CD4-positive, alpha-beta T cell treated with Interleukin-6 for 4 hours (primary cell): ENCODE measurements around the gene MFAP5.
A peak's percentile ranks its signal among the peaks of the same experiment; 100 is the strongest.
"Not testable (repeated sequence)": the region's sequence is repeated elsewhere in the genome, so short reads cannot be mapped to it uniquely, and the experiment has no call there.

Experiments used
- DNase-seq: peaks from one replicate; pipeline ENCODE4 v3.0.0-alpha.2; 2020; ENCODE audit warnings: mixed read lengths

MFAP5 gene

DNA sequence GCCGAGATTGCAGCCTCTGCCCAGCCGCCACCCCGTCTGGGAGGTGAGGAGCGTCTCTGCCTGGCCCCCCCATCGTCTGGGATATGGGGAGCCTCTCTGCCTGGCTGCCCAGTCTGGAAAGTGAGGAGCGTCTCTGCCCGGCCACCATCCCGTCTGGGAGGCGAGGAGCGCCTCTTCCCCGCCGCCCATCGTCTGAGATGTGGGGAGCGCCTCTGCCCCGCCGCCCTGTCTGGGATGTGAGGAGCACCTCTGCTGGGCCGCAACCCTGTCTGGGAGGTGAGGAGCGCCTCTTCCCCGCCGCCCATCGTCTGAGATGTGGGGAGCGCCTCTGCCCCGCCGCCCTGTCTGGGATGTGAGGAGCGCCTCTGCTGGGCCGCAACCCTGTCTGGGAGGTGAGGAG, 37.9 kb downstream of the MFAP5 start:
- not testable (repeated sequence) for DNase-seq

DNA sequence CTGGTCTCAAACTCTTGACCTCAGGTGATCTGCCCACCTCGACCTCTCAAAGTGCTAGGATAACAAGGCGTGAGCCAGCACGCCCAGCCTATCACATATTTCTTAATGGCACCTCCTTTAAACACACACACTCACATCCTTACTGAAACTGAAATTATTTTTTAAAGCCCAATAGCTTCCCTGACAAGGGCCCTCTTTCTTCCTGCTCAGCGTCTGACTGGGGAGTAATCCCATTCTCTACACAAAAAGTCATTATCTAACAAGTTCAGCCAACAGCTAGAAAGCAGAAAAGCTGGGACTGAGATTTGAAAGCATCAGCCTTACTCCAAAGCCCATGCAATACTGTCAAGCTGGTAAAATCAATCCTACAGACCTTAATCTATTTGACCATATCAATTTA, 40.0 kb downstream of the MFAP5 start:
- no peak for DNase-seq

DNA sequence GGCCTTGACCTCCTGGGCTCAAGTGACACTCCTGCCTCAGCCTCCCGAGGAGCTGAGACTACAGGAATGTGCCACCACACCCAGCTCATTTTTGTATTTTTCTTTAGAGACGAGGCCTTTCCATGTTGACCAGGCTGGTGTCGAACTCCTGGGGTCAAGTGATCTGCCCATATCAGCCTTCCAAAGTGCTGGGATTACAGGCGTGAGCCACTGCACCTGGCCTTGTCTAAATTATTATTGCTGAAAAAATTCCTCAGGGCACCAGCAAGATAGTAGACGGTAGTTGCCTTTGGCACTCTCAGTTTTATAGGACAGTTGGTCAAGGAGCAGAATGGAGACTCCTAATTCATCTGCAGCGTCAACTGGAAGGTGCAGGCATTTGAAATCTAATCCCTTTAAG, 47.4 kb downstream of the MFAP5 start:
- DNase-seq, result no peak

DNA sequence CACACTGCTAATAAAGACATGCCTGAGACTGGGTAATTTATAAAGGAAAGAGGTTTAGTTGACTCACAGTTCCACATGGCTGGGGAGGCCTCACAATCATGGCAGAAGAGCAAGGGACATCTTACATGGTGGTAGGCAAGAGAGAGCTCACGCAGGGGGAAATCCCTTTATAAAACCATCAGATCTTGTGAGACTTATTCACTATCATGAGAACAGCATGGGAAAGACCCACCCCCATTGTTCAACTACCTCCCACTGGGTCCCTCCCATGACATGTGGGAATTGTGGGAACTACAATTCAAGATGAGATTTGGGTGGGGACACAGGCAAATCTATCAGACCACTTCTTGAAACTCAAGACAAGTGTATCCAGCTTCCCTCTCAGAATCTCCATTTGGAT, 48.7 kb downstream of the MFAP5 start:
- DNase-seq, result not testable (repeated sequence)

DNA sequence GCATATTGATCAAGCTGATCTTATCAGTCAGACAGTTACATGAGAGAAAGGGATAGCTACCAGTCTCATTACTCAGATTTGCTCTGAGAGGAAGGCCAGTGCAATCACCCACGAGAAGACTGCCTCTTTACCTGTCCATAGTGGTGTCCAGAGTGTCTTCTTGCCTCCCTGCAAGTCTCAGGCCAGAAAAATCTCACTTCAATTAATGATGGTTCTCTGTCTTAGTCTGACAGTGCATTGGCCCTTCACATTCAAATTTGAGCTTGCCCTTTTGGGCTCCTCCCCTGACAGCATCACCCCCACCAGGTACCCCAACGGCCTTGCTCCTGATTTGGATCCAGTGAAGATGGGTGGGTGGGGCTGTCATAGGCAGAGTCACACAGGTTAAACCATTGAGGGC, 50.0 kb downstream of the MFAP5 start, which contains the start of gene AICDA:
Gene AICDA (minus strand): TSS at position 231 of the 400 bp plus-strand sequence. CDS start 92 bp downstream, at position 139.
- DNase-seq, result no peak

DNA sequence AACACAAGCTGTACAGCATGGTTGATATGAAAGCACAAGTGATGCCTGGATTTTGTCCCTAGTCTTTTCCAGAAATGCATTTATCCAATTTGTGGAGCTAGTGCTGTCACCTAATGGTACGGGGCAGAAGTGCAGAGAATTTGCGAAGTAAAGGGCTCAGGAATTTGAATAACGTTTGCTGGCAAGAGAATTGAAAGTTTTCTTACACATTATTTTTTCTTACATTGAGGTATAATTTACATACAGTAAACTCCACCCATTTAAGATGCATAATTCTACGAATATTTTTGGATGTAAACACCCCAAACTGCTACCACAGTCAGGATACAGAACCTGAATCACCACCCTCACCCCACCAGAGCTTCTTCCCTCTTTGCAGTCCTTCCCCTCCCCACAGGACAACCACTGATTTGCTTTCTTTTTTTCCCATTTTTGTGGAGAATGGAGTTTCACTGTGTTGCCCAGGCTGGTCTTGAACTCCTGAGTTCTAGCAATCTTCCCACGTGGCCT, 53.5 kb downstream of the MFAP5 start:
- DNase-seq, result peak; percentile 5

DNA sequence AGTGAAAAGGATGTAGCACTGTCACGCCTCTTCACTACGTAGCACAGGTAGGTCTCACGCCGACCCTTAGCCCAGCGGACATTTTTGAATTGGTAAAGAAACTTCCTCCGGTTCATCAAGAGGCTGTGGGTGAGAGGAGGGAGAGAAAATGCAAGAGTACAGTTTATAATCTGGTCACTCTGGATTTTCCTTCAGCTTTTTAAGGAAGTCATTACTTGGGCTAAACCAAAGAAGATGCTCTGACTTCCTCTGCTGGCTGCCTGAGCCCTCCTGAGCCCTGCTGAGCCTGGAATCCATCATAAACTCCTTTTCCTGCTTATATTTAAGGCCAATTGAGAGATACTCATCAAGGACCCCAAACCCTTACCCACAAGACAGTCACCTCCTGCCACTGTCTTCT, 55.7 kb downstream of the MFAP5 start:
- no peak for DNase-seq

DNA sequence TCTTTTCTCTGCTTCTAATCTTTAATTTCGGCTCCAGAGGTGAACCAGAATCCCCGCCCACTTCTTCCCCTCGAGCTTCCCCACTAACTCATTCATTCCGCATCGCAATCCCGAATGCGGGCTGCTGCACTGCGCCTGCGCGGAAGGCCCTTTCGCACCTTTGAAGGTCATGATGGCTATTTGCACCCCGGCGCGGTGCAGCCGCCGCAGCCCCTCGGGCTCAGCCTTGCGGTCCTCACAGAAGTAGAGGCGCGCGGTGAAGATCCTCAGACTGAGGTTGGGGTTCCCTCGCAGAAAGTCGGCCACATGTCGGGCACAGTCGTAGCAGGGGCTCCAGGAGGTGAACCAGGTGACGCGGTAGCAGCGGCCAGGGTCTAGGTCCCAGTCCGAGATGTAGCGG, 57.6 kb downstream of the MFAP5 start:
- DNase-seq, result no peak

DNA sequence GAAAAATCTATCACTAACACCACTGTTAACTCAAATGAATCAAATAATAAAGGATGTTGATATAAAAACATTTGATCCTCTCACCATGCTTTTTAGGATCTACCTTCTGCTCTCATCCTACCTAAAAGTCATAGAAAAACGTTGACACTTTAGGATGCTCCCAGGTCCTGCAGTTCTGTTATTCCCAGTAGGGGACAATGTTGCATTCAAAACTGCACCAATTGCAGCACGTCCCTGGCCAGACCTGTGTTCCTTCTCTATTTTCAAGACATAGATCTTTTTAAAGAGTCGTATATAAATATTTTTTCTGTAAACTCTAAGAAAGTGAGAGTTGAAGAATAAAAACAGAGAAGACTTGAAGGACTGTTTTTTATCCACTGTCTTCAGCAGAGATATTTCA, 58.8 kb downstream of the MFAP5 start:
- DNase-seq, result no peak

DNA sequence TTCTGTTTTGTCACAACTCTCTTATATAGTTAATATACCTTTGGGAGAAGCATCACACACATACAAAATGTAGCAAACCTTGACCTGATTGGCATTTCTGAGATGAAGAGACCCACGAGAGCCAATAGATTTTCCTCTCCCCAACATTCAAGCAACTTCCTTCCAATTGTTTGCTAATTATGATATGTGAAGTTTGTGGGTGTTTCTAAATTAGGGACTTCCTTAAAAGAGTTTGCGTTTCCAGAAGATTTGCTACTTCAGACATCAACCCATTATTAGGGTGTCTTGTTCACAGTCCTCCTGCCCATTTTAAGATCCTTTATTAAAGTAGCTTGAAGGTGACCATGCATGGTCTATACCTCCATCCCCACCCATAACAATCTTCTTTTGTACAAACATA, 59.3 kb downstream of the MFAP5 start:
- no peak for DNase-seq

DNA sequence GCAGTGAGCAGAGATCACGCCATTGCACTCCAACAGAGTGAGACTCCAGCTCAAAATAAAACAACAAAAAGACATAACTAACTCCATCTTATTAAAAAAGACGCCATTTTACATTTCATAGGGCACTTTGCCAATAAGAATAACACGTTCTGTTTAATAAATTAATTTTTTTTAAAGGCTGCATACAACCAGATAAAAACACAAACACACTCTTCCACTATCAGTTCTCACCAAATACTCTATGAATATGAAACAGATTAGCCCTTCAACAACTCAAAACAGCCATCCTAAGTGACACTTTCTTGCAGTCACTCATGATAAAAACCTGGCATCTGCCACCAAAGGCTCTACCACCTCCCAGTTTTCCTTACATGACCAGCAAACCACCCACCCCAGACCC, 66.1 kb downstream of the MFAP5 start:
- no peak for DNase-seq
